COR-L47 (cell line): Measurements from ENCODE around the gene MS4A10.
"Not testable (repeated sequence)": the region's sequence is repeated elsewhere in the genome, so short reads cannot be mapped to it uniquely, and the experiment has no call there.

ENCODE experiments used
- DNase-seq: peaks from one replicate; lab custom pipeline; 2025; lab: John Stamatoyannopoulos, UW

MS4A10 gene

DNA sequence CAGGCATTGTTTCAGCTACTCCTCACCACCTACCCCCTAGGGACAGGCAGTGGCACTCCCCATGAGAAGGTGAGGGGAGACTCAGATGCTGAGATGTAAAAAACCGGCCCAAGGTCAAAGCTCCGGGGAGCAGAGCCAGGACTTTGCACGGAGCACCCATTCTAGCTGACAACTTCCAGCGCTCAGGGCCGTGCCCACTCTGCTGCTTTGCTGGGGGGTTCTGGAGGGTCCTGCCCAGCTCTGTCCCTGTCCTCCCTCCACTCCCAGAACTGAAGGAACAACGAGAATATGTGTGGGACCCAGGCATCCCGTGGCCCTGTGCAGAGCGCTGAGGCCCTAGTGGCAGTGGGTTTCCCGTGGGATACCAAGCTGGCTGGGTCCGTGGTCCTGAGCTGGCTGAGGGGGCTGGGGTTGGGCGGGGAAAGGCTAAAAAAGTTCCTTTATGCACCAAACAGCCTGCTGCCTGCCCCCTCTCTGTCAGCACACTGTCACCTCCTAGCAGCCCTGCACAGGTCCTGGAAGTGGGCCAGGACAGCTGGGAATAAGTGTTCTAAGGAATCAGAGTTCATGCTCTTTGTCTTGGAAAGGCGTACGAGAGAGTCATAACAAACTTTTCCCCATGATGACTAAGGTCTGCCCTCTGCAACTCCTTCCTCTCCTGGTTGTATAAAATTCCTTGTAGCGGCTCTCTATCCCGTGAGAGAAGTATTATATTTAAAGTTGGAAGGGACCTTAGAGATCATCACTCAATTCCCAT, 1.9 kb downstream of the MS4A10 start:
- no peak for DNase-seq

DNA sequence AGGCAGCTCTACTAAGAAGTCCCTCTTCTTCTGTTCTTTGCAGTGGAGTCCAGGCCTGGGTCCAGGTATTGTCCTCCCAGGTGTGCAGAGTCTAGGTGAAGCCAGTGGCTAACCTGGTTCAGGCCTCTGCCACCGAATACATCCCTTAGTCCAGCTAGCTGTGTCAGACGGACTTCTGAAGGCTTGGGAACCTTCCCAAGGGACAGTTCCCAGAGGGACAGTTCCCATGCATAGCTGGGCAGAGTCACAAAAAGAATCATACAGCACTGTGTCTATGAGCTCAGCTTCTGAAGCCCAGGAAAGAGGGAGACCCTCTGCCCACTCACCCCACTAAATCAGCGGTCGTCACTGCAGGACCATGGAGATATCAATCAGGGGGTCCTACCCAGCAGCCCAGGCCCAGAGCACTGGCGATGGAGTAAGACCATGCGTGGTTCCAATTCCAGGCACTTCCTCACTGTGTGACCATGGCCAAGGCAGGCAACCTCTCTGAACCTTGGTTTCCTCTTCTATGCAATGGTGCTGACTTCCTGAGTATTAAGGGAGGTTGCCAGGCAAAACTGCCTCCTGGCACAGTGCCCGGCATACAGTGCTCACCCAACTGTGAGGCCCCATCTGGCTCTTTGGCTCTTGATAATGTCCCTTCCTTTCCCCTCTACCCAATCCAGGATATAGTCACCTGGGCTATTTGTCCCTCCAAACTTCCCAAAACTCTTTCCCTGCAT, 3.4 kb downstream of the MS4A10 start:
- peak; percentile 4 for DNase-seq

GRCh38 chr11:60790726-60791125, 5.6 kb downstream of the MS4A10 start:
- DNase-seq = no peak

DNA sequence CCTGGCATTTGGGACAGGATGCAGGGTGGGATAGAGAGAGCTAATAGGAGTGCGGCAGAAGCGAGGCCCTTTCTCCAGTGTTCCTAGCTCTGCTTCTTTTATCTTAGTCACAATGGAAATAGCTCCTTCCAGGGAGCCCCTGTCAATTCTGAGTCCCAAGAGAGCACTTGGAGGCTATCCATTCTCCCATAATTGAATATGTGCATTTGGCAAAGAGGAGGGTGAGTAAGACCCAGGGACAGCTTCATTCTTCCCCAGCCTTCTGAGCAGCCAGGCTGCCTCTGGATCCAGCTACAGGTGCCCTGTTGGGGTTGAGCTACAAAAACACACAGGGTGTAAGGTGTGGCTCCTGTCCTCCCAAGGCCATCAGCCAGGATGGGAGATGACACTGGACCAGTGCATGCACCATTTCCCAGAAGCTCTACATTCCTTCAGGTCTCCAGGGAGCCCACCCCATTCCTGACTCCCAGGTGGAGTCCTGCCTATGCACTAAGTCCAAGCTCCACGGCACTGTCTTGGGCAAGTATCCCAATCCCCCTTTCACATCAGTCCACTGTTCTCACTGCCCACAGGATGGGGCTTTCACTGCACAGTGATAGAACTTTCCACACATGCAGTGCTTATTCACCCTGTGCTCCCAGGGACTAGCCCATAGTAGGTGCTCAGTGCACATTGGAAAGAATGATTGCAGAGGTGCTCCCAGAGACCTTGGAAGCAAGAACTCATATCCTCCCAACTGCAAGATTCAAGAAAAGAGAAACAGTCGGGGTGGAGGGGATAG, 6.2 kb downstream of the MS4A10 start:
- no peak for DNase-seq

DNA sequence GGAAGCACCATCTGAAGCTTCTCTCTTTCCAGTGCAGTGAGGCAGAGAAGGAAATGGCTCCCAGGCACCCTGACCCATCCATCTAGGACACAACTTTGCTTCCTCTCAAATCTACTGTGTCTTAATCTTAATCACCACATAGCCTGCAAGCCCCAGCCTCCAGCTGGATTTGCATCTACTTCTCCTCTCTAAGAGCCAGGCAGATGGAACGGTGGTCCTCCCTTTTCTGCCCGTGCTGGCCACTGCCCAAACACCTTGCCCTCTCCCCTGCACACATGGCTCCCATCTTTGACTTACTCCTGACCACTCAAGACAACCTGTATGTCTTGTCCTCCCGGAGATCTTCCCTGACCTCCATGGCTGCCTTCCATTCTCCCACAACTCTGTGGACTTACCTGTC, 7.4 kb downstream of the MS4A10 start:
- no peak for DNase-seq

DNA sequence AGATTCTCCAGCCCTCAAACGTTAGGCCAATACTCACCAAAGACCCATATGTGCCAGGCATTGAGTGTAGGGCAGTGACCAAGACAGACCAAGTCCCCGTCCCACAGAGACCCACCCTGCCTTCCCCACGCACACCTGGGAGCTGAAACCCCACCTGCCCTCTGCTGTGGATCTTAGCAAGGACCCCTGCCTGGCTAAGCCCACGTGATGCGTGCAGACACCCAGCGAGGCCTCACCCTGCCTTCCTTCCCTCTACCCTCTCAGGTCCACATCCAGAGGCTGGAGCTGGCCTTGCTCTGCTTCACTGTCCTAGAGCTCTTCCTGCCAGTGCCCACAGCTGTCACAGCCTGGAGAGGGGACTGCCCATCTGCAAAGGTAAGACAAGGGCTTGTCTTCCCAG, 10.2 kb downstream of the MS4A10 start:
- DNase-seq = no peak

DNA sequence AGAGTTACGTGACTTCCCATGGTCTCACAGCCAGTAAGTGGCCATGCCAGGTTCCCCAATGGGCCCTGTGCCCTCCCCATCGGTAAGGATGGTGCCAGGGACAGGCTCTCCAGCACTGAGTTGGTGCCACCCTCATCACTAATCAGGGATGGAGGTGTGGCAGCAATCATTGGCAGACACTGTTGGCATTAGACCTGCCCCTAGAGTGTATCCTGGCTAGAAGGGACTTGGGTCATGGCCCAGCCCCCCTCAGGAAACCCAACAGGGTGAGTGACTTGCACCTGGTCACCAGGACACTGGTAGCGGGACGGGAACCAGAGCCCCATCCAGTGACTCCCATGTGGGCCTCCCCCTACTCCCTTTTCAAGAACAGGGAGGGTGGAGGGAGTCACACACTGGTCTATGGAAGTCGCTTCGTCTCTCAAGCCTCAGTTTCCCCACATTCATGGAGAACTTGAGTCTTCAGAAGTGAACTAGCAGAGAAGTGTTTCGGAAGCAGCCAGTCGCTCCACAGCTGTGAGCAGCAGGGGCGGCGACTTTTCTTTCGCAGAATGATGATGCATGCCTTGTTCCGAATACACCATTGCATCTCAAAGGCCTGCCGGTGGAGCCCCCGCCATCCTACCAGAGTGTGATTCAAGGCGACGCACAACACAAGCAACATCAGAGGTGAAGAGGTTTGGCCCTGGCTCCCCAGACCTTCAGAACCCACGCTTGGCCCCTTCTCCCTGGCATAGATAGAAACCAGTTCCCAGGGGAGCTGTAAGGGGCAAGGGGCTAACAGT, 12.9 kb downstream of the MS4A10 start:
- no peak for DNase-seq

DNA sequence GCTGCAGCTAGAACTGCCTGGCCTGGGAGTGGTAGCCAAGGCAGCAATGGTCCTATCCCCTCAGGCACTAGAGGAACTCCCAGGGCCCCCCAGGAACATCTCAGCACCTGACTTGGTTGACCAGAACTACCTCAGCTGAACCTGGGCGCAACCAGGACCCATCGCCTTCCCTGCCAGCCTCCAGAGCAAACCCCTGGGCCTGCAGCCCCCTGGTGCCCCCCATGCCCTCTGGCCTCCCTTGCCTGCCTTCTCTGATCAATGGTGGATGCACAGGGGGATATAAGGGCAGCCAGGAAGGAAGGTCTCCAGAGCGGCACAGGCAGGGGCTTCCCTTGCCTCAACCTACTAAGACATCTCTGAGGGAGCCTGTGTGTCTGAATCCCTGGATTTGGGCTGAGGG, 13.5 kb downstream of the MS4A10 start:
- no peak for DNase-seq

DNA sequence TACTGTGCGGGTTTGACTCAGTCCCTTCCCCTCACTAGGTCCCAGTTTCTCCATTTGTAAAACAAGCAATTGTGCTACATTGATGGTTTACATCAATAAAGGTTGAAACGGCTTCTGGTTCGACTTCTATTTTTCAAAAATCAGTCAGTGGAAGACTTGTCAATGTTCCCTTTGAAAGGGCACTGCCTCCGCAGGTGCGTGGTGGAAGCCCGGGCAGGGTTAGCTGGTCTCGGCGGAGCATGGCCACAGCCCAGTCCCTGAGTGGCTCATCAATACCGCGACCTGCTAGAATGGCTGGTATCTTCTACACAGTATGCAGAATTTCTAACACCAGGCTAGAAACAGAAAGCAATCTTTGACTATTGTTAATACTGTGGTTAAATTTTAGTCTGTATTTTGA, 16.1 kb downstream of the MS4A10 start:
- DNase-seq = no peak

DNA sequence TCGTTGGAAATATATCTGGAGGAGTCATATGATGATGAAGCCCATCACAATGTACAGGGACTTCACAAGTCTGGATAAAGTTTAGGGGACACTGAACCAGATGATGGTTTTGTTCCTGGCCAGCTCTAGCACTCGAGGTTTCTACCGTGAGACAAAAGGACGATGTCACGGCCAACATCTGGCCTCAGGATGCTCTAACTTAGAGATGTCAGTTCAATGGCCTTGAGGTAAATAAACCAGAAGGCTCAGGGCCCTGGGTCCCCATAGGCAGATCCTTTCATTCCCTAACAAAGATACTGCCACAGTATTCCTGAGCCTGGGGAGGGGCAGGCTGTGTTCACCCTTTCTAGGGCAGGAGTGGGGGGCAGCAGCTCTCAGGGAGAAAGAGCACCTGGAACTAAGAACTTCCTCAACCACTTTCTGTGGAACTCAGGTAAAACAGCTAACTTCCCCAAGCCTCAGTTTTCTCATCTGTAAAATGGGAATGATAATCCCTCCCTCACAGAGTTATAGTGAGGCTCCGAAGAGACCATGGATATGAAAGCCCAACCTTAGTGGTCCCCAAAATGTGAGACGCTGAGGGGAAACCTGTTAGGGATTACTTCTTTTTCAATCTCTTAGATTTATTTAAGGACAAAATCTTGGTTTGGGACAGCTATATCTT, 18.3 kb downstream of the MS4A10 start:
- no peak for DNase-seq

DNA sequence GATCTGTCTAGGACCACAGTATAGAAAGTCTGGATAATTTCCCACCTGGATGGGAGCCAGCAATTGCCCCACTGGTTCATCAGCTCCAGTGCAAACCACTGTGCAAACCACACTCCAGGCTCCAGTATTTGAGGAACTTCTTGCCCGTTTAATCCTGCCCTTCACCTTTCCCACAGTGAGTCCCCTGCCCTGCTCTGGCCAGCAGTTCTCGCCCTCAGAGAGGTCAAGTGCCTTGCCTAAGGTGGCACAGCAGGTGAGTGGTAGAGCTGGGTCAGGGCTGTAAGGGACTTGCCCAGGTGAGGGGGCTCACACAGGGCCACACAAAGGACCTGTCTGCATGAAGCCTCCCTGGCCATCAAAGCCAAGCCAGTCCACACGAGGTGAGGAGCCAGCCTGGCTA, 24.1 kb downstream of the MS4A10 start:
- no peak for DNase-seq

DNA sequence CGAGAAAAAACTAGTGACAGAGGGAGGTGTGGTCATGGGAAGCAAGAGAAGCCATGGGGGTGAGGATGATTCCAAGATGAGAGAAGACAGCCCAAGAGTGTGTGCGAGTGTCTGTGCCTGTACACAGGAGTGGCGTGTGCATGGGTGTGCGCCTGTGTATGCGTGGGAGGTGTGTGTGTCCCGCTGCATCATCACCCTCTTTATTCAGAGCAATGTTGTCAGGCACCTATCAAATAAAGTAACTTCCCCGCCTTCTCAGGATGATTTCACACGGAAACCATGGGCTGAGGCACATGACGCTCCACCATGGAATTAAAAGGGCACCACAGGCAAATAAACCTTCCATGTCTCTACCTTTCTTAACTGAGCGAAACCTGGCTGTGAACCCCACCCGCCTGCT, 24.6 kb downstream of the MS4A10 start:
- no peak for DNase-seq

DNA sequence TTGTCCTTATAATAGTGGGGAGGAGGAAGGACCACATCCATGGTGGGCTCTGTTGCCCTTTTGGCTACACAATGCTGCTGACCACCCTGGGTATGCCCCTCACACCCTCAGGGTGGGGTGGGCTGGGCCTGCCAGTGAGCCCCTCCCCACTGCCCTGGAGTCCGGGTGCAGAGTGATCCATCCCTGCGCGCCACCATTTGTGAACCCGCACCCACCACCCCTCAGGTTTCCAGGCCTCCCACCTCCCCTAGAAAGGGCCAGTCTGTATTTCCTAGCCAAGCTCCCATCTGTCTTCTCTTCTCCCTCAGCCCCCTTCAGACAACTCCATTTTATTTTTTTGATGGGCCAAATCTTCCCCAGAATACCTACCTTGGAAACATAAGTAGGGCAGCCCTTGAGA, 25.0 kb downstream of the MS4A10 start:
- no peak for DNase-seq

- no peak for DNase-seq
Measured at GRCh38 chr11:60810569-60810968, 25.4 kb downstream of the MS4A10 start.

DNA sequence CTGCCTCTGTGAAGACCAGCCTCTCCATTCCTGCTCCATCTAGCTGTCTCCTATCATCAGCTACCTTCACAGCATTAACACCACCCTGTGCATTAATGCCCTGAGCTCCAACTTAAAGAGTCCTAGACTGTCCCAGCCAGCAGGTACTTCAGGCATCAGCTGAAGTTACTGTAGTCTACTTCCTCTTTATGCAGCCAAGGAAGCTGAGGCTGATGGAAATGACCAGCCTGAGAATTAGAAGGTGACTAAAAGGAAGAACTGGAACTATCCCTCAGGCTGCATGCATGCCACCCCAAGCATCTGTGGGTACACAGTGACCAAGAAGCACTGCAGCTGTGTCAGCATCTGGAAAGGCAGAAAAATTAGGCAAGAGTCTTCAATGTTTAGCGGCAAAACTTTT, 28.2 kb downstream of the MS4A10 start:
- DNase-seq = no peak

GRCh38 chr11:60814112-60814511, 29.0 kb downstream of the MS4A10 start:
- DNase-seq = no peak

GRCh38 chr11:60816590-60817157, 31.5 kb downstream of the MS4A10 start:
- no peak for DNase-seq

GRCh38 chr11:60818057-60818456, 32.9 kb downstream of the MS4A10 start:
- no peak for DNase-seq

DNA sequence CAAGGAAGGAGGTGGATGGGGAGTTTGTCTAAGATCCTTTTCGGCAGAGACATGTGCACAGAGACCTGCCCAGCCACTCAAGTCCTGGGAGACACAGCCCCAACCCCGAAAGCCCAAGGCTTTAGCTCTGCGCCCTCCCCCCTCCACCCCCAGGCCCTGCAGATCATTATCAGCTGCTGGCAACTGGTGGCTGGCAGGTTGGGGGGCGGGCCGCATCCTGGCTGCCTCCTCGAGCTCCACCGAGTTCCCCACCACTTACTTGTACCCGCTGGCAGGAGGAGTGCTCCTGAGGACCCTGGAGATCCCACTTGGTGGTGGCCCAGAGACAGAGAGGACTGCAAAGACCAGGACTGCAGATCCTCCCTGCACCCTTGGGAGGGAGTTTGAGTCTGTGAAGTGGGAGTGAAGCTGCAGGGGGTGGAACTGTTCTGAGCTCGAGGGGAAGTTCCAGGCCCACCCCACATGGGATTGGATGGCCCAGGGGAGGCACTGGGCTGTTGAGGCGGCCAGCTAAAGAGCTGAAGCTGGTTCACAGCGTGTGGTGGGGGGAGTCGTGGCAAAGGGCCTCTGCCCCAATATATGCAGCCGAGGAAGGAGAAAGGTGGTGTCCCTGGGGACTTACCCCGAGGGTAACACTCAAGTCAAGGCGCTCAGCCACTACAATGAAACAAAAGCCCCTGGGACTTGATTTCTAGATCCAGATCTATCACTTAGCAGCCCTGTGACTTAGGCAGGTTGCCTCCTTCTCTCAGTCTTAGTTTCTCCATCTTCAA, 36.9 kb downstream of the MS4A10 start:
- DNase-seq = no peak

DNA sequence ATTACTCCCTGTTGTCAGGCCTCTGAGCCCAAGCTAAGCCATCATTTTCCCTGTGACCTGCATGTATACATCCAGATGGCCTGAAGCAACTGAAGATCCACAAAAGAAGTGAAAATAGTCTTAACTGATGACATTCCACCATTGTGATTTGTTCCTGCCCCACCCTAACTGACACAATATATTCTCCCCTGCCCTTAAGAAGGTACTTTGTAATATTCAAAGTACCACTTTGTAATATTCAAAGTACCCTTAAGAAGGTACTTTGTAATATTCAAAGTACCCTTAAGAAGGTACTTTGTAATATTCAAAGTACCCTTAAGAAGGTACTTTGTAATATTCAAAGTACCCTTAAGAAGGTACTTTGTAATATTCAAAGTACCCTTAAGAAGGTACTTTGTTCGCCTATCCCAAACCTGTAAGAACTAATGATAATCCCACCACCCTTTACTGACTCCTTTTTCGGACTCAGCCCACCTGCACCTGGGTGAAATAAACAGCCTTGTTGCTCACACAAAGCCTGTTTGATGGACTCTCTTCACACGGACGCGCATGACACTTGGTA, 38.7 kb downstream of the MS4A10 start:
- DNase-seq = not testable (repeated sequence)
